Measurements from ENCODE around the gene CHTOP.
"Not testable (repeated sequence)": the region's sequence is repeated elsewhere in the genome, so short reads cannot be mapped to it uniquely, and the experiment has no call there.

Gene CHTOP

DNA sequence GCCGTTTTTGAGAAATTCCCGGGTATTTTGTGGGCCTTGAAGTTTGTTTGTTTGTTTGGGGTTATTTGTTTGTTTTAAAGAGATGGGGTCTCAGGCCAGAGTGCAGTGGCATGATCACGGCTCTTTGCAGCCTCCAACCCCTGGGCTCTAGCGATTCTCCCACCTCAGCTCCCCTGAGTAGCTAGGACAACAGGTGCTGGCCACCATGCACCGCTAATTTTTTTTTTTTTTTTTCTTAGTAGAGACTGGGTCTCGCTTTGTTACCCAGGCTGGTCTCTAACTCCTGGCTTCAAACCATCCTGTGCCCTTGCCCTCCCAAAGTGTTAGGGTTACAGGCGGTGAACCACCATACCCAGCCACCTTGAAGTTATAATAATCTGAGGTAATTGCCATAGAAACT lies 2.0 kb downstream of the CHTOP start:
- no peak for DNase-seq

DNA sequence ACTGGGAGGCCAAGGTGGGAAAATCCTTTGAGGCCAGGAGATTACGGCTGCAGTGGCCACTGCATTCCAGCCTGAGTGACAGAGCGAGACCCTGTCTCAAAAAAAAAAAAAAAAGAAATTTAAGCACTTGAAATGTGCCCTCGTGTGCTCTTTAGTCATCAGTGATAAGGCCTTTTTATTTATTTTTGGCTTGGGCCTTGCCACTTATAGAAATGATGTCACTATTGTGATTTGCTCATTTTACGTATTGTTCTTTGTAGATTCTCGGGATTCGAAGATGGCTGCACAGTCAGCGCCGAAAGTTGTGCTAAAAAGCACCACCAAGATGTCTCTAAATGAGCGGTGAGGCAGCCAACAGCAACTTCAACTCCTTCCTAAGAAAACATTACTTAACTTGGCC lies 2.4 kb downstream of the CHTOP start:
- DNase-seq, result no peak

DNA sequence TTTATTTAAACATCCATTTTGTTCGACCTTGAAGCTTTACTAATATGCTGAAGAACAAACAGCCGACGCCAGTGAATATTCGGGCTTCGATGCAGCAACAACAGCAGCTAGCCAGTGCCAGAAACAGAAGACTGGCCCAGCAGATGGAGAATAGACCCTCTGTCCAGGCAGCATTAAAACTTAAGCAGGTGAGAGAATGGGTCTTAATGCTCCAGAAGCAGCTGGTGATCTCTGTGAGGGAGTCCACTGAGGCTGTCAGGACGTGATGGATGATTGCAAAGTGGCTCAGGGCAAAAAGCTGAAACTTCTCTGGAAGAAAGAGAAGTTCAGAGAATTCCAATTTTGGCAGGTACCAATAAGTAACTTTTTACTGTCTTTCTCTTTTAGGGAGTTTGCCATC lies 4.4 kb downstream of the CHTOP start:
- no peak for DNase-seq

DNA sequence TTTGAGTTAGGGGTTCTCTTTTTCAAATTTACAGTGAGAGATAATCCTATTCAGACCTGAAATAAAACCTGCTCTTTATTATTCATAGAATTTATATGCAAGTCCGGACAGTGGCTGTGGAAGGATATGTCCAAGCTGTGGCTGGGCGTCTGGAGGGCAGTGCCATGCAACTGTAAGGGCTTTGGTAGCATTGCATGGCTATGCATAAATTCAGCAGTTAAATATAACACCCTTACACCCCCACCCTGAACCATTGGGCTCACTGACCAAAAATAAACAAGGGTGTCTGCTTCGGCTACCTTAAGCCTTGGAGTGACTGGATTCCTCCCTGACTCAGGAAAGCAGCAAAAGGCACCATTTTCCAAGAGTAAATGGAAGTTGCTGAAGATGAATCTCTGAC lies 5.4 kb downstream of the CHTOP start:
- DNase-seq, result no peak

DNA sequence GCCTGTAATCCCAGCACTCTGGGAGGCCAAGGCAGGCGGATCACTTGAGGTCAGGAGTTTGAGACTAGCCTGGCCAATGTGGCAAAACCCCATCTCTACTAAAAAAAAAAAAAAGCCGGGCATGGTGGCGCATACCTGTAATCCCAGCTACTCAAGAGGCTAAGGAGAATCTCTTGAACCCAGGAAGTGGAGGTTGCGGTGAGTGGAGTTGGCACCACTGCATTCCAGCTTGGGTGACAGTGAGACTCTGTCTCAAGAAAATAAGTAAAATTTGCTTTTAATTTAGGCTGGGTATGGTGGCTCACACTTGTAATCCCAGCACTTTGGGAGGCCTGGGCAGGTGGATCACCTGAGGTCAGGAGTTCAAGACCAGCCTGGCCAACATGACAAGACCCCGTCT lies 6.3 kb downstream of the CHTOP start:
- not testable (repeated sequence) for DNase-seq

DNA sequence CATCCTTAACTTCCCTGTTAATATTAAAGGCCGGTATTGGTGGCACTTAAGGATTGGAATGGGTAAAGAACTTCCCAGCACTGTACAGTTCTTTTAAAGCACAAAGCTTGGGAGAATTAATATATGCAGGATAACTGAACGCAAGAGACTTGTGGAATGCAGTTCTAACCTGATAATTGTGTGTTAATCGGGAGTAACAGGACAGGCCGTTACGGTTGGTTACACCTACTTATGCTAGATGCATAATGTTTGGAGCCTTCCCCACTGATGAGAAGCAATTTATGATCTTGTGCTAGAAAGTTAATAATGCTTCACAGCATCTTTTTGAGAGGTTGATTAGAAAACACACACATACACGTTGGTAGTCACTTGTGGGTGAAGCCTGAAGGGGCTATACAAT lies 7.0 kb downstream of the CHTOP start:
- DNase-seq, result no peak

DNA sequence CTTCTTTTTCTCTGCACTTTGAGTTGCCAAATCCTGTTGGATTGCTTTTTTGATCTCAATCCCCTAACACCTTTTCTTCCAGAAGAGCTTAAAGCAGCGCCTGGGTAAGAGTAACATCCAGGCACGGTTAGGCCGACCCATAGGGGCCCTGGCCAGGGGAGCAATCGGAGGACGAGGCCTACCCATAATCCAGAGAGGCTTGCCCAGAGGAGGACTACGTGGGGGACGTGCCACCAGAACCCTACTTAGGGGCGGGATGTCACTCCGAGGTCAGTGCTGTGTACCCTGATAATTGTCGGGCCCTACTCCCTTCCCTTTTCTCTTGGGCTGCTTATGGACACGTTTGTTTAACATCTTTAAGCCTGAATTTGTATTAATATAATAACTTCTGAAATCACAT lies 8.3 kb downstream of the CHTOP start:
- DNase-seq, result no peak

DNA sequence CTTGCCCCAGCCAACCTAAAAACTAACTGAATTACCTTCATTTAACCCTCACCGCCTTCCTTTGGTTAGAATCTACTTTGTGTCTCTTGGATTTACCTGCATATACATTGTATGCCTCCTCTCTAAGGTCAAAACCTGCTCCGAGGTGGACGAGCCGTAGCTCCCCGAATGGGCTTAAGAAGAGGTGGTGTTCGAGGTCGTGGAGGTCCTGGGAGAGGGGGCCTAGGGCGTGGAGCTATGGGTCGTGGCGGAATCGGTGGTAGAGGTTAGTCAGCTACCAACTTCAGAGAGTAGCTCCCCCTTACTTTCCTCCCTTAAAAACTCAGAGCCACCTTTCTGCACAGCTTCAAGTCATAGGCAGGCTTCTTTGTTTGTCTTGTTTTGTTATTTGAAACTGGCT lies 9.2 kb downstream of the CHTOP start:
- no peak for DNase-seq

DNA sequence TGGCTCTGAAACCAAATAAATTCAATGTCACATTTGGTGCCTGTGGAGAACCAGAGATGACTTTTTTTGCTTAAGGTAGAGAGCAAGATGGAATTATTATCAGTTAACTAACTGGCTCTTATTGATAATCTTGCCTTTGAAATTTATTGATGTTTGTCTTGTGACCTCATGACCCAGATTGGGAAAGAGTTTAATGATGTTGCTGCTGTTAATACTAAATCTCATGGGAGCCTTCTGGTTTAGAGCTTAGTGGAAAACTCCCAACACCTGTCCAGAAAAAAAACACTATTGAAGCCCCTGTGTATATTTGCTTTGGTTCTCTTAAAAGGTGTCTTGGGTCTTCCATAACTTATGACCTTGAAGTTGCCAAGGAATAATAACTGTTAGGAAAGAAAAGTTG lies 9.9 kb downstream of the CHTOP start:
- no peak for DNase-seq

DNA sequence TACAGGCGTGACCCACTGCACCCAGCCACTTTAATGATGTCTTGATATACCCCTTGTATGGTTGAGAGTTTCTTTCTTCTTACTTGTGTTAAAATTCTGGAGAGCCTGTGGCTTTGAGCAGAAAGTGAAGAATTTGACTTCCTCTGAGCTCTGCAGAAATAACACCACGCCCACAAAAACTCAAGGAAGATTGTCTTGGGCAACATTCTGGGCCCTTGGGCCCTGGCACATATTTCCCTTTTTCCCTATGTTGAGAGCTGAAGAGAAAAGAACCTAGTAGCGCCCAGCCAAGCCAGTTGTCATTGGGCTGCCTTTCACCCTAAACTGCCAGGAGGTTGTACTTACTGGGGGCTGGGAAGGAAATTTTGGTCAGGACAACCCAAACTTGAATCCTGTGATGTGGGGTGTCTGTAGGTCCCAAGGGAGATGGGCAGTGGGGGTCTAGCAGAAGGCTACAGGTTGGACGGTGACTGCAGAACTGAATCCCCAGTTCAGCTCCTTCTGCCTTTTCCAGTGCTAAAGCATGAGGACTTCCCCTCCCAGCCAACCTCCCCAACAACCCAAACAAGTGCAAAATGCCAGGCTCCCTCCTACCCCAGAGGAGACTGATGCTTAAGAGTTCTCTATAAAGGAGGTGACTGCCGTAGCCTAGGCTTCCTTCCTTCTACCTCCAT lies 12.9 kb downstream of the CHTOP start:
- no peak for DNase-seq

DNA sequence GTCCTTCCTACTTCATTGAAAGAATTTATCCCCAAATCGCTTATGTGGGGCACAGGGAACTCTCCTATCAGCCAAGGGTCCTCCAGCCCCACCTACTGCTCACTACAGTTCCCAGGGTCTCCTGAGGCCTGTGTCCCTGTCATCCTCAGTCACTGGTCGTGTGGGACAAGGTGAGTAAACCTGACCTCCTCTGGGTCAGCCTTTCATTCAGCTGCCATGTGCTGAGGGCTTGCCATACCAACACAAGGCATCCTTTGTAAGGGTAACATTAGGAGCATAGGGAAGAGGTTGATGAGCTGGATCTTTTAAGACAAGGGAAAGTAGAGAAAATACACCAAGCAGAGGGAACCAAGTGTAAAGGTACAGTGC lies 13.5 kb downstream of the CHTOP start:
- no peak for DNase-seq

DNA sequence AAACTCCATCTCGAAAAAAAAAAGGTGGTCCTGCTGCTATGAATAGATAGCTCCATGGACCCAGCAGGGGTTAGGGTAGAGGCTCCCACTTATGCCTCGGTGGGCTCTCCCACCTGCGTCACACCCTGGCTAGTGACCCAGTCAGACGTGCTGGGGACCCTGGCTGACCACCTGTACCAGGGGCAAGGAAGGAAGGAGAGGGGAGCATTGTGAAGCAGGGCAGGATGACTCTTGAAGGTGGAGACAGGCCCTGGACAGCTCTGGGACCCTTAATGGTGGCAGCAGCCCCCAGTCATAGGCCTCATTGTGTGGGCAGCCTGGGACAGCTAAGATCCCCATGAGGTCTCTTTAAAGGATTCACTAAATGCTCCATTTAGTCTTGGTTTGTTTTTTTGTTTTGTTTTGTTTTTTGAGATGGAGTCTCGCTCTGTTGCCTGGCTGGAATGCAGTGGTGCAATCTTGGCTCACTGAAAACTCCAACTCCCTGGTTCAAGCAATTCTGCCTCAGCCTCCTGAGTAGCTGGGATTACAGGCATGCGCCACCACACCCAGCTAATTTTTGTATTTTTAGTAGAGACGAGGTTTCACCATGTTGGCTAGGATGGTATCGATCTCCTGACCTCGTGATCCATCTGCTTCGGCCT lies 14.3 kb downstream of the CHTOP start:
- DNase-seq, result no peak

DNA sequence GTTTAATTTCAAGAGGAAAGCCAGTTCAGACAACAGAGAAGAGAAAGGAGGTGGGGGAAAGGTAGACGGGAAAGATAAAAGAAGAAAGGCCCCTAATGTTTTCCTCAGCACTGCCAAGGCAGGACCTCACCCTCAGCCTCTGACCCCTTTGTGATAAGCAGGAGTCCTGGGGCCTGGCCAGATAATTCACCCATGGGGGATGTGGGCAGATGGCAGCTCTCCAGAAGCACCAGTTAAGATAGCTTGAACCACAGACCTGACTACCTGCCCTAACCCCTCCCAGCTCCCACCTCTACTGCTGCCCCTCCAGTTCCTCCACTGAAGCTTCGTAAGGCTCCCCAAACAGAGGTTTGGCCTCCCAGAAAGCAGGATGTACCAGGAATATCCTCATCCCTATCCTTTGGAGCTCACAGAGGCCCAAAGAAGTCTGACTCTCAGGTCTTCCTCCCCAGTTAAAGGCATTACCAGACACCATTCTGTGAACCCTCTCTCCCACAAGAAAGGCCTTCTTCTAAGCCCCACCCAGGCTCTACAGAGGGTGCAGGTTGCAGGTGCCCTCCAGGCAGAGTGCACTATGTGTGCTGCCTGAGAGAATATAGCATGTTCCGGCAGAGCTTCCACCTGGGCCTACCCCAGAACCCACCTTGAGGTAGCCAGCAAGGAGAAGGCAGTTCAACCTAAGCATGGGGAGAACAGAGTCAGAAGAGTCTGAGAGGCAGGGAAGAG lies 15.4 kb downstream of the CHTOP start:
- DNase-seq, result no peak

DNA sequence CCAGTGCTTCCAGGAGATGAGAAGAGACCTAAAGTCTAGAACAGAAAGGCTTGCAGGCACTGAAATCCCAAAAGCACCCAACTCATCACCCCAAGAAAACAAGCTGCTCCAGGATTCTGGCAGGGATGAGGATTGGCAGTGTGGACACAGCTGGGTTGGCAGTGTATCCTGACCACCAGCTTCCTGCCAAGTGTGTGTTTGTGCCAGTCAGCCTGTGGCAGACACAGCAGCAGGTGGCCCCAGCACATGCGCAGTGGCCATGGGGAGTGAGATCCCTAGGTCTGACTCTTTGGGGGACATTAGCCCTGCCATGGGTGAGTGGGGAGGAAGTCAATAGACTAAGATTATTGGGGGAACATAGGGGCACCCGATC lies 16.0 kb downstream of the CHTOP start:
- no peak for DNase-seq

DNA sequence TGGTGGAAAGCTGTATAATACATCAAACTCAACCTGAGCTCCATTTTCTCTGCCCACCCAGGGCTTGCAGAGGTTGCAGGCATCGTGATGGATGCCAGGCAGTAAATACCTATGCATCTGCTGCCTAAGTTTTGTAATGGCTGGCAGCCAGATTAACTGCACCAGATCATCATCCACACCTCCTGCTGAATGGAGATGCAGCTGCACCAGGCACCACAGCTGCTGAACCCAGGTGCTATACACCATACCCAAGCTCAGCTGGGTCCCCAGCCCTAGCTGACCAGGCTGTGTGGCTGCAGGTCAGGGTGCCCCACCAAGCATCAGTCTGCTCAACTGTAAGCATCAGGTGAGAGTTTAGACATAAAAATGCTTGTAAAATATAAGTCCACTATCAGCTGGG lies 17.9 kb downstream of the CHTOP start:
- no peak for DNase-seq

DNA sequence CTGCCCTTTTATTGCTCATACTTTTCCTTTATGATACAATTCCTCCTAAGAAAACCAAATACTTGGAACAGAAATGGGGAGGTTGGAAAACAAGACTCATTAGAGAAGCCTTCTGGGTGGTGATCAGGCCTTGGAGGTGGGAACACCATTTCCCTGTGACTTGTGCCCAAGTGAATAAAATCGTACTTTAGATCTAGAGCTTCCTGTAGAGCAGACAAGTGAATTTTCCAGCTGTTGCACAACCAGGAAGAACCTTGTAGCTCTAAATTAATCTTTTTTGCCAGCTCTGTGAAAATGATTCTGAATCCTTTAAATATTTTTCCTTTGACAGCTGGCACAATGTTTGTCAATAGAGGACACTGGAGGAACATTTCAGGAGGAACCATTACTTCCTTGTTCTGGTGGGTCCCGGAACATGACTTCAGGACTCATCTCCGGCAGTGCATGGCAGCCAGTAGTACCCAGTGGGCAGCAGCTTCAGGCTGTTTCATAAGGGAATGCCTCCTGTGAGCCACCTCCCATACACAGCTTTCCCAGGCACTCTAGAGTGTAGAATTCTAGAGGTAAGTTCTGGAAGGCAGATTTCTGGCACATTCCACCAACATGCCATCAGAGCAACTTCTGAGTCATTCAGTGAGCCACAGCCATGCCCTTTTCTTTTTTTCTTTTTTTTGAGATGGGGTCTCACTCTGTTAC lies 19.1 kb downstream of the CHTOP start:
- no peak for DNase-seq

DNA sequence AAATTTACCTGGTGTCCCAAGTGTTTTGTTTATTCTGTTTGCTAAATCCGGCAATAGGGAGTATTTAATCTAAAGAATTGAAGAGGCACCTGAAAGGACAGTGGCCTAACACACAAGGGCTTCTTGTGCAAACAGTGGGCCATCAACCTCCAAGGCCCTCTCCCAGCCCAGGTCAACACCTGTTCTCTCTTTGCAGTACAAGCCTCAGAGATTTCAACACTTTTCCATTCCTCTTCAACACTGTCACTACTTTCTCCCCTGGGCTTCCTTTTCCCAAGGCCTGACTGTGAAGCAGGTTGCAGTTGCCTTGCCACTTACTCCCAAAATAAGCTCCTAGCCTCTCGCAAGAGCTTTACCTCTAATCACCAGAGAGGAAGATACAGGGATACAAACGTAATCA lies 21.5 kb downstream of the CHTOP start:
- DNase-seq, result no peak

DNA sequence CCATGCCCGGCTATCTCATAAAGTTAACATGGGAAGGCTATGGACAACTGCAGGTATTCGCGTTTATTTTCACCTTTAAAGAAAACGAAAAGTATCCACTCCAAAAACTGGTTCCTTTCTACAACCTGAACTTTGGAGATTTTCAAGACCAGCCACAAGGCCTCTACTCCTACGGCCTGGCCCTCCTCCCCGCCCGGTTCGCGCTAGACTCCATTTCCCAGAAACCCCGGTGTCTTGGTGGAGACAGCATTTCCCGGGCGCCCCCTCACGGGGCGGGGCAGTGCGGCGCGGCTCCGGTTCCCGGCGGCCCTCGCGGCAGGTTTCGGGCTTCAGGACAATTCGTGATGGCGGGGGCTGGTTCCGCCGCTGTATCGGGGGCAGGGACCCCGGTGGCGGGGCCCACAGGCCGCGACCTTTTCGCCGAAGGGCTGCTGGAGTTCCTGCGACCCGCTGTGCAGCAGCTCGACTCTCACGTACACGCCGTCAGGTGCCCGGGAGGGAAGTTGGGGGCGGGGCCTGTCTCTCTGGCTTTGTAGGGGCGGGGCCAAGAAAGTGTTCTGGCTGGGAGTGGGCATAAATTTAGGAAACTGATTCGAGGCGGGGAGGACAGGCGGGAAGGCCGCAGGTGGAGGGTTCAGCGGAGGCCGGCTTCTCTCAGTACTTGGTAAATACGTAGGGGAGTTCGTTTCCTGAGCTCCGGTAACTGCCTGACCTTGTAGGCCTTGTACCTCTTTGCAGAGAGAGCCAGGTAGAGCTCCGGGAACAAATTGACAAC lies 24.7 kb downstream of the CHTOP start, which contains the start of gene SNAPIN:
SNAPIN (plus strand) TSS at position 304 of the 775 bp plus-strand sequence; CDS start at position 345, 41 bp downstream.
- DNase-seq, result peak; percentile 88

DNA sequence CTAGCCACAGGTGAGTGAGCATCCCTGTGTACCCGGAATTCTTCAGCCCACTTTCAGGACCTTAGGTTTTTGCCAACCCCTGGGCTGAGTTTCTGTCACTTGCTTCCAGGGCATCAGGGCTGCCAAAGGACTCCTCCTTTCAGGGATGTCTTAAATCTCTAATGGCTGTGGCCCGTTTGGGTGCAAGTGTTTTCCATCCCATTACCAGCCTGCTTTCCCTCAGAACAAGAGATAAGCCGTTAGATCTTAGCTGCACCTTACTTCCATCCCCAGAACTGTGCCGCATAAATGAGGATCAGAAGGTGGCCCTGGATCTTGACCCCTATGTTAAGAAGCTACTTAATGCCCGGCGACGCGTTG lies 25.3 kb downstream of the CHTOP start:
- no peak for DNase-seq

DNA sequence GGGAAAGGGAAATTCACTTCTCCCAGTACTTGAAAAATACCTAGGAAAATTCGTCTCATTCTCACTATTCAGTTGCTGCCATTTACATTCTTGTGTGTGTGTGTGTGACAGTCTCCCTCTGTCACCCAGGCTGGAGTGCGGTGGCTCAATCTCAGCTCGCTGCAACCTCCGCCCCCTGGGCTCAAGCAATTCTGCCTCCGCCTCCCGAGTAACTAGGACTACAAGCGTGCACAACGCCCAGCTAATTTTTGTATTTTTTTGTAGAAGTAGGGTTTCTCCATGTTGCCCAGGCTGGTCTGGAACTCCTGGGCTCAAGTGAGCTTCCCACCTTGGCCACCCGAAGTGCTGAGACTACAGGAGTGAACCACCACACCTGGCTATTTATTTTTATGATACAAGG lies 25.8 kb downstream of the CHTOP start:
- no peak for DNase-seq

DNA sequence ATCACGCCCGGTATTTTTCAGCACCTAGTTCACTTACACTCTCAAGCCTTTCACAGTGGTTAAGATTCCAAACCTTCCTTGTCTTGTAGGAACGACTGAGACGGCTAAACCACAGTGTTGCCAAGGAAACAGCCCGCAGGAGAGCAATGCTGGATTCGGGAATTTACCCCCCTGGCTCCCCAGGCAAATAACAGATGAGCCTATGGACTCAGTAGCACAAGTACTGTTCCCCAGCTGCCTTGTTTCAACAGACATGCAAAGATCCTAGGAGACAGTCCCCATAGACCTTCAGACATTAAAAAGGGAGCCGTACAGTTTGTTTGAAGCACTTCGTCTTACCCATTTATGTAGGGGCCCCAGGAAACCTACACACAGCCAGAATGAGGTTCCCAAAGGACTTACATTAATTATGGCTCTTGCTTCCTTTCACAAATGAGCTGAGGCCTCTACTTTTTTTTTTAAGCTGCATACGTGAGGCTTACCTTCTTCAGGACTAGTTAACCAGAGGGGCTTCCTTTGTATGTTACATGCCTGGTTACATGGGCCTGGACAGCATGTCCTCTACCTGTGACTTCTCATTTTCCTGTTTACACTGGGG lies 27.3 kb downstream of the CHTOP start:
- no peak for DNase-seq

DNA sequence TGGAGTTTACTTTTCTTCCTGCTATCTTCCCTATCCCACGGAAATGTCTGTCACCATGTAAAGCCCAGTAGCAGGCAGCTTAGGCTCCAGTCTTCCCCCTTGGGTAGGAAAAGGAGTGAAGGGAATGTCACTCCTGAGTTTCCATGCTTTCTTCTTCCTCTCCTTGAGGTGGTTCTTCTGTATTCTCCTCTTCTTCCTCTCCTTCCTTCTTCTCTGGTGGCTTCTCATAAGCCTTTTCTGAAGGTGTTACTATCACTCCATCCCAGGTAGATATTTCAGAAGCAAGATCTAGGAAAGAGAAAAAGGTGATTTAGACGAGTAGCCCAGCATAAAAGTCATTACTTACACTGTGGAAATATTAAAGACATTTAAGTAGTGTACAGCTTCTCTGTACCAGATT lies 28.4 kb downstream of the CHTOP start:
- DNase-seq, result no peak

DNA sequence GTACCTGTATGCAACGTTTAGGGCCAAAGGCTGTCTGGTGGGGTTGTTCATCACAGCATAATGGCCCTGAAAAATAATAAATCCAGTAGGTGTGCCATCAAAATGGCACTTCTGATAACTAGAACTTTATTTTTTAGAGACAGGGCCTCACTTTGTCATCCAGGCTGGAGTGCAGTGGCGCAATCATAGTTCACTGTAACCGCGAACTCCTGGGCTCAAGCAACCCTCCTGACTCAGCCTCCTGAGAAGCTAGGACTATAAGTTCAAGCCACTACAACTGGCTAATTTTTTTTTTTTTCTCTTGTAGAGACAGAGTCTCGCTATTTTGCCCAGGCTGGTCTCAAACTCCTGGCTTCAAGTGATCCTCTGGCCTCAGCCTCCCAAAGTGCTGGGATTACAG lies 29.3 kb downstream of the CHTOP start:
- no peak for DNase-seq

Data from CD4-positive, alpha-beta T cell treated with Interleukin-4 for 4 hours (primary cell).